HepG2 (cell line): ENCODE data around the gene CFAP69.

Source experiments
- JUNB ChIP-seq: sonication (generic); formaldehyde crosslinking; IDR thresholded peaks from 2 replicates; pipeline ENCODE4 v1.8.0; 2022; ENCODE audit warnings: missing genetic modification reagents, mild to moderate bottlenecking, borderline replicate concordance
- PRPF4 ChIP-seq: fragments of 200-400 bp; formaldehyde crosslinking; IDR thresholded peaks from 2 replicates; pipeline ENCODE4 v1.6.1; 2016; ENCODE audit warnings: low read length, low read depth; ENCODE audit not compliant: poor library complexity, severe bottlenecking
- SUZ12 ChIP-seq: fragments of 150-350 bp; IDR thresholded peaks from 2 replicates; pipeline ENCODE4 v1.6.1; 2014; ENCODE audit warnings: low read depth, low read length
- ZFX ChIP-seq: sonication (generic); formaldehyde crosslinking; IDR thresholded peaks from 2 replicates; pipeline ENCODE4 v1.4.0; 2020; ENCODE audit warnings: mild to moderate bottlenecking, low read depth, missing genetic modification reagents, moderate library complexity

DNA sequence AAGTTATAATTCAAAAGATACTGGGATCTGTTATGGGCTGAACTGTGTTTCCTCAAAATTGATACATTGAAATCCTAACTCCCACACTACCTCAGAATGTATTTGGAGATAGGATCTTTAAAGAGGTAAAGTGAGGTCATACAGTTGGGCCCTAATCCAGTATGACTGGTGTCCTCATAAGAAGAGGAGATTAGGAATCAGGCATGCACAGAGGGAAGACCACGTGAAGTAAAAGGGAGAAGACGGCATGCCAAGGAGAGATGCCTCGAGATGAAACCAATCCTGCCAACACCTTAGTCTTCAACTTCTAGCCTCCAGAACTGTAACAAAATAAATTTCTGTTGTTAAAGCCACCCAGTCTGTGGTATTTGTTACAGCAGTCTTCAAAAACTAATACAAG is 5.9 kb upstream of the CFAP69 start:
- TF ChIP-seq ZFX (no peak), JUNB (CRISPR knock-in tag) (no peak), SUZ12 (no peak), PRPF4 (no peak)
